MM.1S (cell line): ENCODE results near the gene UBE2J2.

Experiments
- DNase-seq: peaks from one replicate; pipeline ENCODE4 v3.0.0-alpha.2; 2015
- H2AFZ ChIP-seq: fragments of 300-600 bp; sonication (generic); 2 replicates; pipeline ENCODE4 v1.6.0; 2016; ENCODE audit warnings: antibody characterized with exemption, low read length
- H3F3A ChIP-seq: fragments of 300-600 bp; sonication (generic); 2 replicates; pipeline ENCODE4 v1.6.1; 2016; ENCODE audit warnings: mild to moderate bottlenecking, antibody characterized with exemption, low read length, moderate library complexity, mixed read lengths; ENCODE audit not compliant: insufficient read depth
- H3K27ac ChIP-seq: fragments of 300-600 bp; sonication (generic); 2 replicates; pipeline ENCODE4 v1.5.1; 2016; ENCODE audit warnings: mild to moderate bottlenecking, low read length
- H3K27me3 ChIP-seq: fragments of 300-600 bp; sonication (generic); replicated peaks from 2 replicates; pipeline ENCODE4 v1.6.0; 2016; ENCODE audit warnings: low read length; ENCODE audit not compliant: insufficient read depth
- H3K36me3 ChIP-seq: fragments of 300-600 bp; sonication (generic); replicated peaks from 2 replicates; pipeline ENCODE4 v1.6.1; 2016; ENCODE audit warnings: mild to moderate bottlenecking, low read length, mixed read lengths; ENCODE audit not compliant: insufficient read depth
- H3K4me1 ChIP-seq: fragments of 300-600 bp; sonication (generic); 2 replicates; pipeline ENCODE4 v1.6.1; 2016; ENCODE audit warnings: low read length, mixed read lengths
- H3K4me2 ChIP-seq: fragments of 300-600 bp; sonication (generic); 2 replicates; pipeline ENCODE4 v1.6.0; 2016; ENCODE audit warnings: low read depth, low read length
- H3K4me3 ChIP-seq: fragments of 300-600 bp; sonication (generic); 2 replicates; pipeline ENCODE4 v1.5.1; 2016; ENCODE audit warnings: low read length, mixed read lengths
- H3K79me2 ChIP-seq: fragments of 300-600 bp; sonication (generic); 2 replicates; pipeline ENCODE4 v1.6.1; 2016; ENCODE audit warnings: mixed run types, low read length, mixed read lengths
- H3K9ac ChIP-seq: fragments of 300-600 bp; sonication (generic); 2 replicates; pipeline ENCODE4 v1.6.1; 2016; ENCODE audit warnings: low read length, mixed read lengths
- H3K9me2 ChIP-seq: fragments of 300-600 bp; sonication (generic); replicated peaks from 2 replicates; pipeline ENCODE4 v1.6.1; 2016; ENCODE audit warnings: mild to moderate bottlenecking, low read length, mixed read lengths; ENCODE audit not compliant: insufficient read depth
- H3K9me3 ChIP-seq: fragments of 300-600 bp; sonication (generic); replicated peaks from 2 replicates; pipeline ENCODE4 v1.6.1; 2016; ENCODE audit warnings: mild to moderate bottlenecking, low read length, mixed read lengths; ENCODE audit not compliant: insufficient read depth
- H4K20me1 ChIP-seq: fragments of 300-600 bp; sonication (generic); 2 replicates; pipeline ENCODE4 v1.6.1; 2016; ENCODE audit warnings: mild to moderate bottlenecking, low read length, moderate library complexity, mixed read lengths; ENCODE audit not compliant: insufficient read depth
- EZH2 ChIP-seq: fragments of 300-600 bp; sonication (generic); optimal IDR thresholded peaks from 2 replicates; pipeline ENCODE3; 2017; ENCODE audit warnings: low read depth, mild to moderate bottlenecking, antibody characterized with exemption, low read length, mixed read lengths
- EZH2phosphoT487 ChIP-seq: fragments of 300-600 bp; sonication (generic); IDR thresholded peaks from 2 replicates; pipeline ENCODE4 v1.6.1; 2018; ENCODE audit warnings: antibody characterized with exemption, low read length
- TF ChIP-seq, protein P1 (sequence below): fragments of 300-600 bp; sonication (generic); IDR thresholded peaks from 2 replicates; pipeline ENCODE4 v1.5.1; 2016; ENCODE audit warnings: antibody characterized with exemption, low read length, mixed read lengths

The UBE2J2 gene

DNA sequence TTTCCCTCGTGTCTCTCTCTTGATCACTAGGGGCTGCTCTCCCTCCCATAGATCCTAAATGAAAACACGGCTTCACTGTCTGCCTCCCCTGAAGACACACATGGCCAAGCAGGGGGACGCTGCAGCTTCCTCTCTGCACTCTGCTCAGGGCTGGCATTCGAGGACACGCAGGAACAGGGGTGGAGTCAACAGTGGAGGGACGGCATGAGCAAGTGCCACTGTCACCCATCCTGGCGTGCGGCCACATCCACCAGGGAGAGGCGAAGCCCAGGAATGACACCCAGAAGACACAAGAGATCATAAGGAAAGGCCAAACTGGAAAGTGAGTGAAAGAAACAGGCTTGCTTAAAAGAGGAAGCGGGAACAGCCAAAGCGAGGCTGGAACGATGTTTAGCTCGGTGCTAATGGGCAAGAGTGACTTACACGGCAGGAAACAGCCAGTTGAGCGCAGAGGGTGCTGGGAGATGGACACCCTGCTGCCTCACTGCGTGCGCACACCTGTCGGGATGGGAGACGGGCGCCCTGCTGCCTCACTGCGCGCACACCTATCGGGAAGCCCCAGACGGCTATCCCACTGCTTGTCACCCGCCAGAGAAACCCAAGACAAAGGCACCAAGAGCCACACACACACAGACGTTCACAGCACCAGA is 13.6 kb downstream of the UBE2J2 start:
- H3K9me2 ChIP-seq = no peaks in the 10 kb centered on the region
- H3K27me3 ChIP-seq = no peaks in the 10 kb centered on the region
- H3K4me3 ChIP-seq = no peak overlapping the region
- H3K9ac ChIP-seq = no peak overlapping the region
- H3K4me2 ChIP-seq = no peak overlapping the region
- peaks cover 15% of the 10 kb centered on the region for H3K79me2 ChIP-seq
- no peak overlapping the region for H3K27ac ChIP-seq
- DNase-seq = no peak
- peaks cover 13% of the 10 kb centered on the region; the same call in 1 of the 2 replicates for H3K36me3 ChIP-seq
- H2AFZ ChIP-seq = no peak overlapping the region
- TF ChIP-seq EZH2phosphoT487 (no peak), EZH2 (no peak)
- TF ChIP-seq, protein P1, sequence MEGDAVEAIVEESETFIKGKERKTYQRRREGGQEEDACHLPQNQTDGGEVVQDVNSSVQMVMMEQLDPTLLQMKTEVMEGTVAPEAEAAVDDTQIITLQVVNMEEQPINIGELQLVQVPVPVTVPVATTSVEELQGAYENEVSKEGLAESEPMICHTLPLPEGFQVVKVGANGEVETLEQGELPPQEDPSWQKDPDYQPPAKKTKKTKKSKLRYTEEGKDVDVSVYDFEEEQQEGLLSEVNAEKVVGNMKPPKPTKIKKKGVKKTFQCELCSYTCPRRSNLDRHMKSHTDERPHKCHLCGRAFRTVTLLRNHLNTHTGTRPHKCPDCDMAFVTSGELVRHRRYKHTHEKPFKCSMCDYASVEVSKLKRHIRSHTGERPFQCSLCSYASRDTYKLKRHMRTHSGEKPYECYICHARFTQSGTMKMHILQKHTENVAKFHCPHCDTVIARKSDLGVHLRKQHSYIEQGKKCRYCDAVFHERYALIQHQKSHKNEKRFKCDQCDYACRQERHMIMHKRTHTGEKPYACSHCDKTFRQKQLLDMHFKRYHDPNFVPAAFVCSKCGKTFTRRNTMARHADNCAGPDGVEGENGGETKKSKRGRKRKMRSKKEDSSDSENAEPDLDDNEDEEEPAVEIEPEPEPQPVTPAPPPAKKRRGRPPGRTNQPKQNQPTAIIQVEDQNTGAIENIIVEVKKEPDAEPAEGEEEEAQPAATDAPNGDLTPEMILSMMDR = no peak
- H3K9me3 ChIP-seq = no peaks in the 10 kb centered on the region
- H4K20me1 ChIP-seq = no peaks in the 10 kb centered on the region
- H3F3A ChIP-seq = no peaks in the 10 kb centered on the region
- no peaks in the 10 kb centered on the region for H3K4me1 ChIP-seq

DNA sequence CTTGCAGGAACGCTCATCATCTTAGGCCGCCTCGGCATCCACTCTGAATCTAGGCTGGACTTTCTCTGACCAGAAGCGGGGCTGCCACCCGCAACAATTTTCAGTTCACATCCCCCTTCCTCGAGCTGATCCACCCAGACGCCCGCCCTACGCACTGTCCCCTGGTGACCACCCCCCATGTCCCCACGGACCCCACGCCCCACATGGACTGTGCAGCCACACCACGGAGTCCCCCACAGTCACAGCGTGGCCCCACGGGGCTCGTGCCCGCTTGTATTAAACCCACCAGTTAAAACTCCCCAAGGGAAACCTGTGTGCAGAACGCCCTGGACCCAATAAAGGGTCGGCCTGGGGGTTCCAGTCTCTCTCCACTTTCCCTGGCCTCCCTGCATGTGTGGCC is 14.1 kb downstream of the UBE2J2 start:
- TF ChIP-seq EZH2 (no peak), EZH2phosphoT487 (no peak)
- TF ChIP-seq, protein P1 = no peak
- H3K36me3 ChIP-seq = peaks cover 14% of the 10 kb centered on the region; the same call in 1 of the 2 replicates

DNA sequence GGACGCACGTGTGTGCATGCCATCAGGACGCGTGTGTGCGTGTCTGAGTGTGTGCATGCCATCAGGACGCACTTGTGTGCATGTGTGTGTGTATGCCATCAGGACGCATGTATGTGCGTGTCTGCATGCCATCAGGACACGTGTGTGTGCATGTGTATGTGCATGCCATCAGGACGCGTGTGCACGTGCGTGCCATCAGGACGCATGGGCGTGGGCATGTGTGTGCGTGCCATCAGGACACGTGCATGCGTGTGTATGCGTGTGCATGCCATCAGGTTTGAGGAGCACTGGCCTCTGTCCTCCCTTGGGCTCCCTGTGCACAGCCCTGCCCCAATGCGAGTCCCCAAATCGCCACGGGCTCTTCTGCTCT is 14.6 kb downstream of the UBE2J2 start:
- Histone ChIP-seq H3K27ac (no peak overlapping the region), H4K20me1 (no peaks in the 10 kb centered on the region), H3K9ac (no peak overlapping the region), H2AFZ (no peak overlapping the region), H3K9me2 (no peaks in the 10 kb centered on the region), H3F3A (no peaks in the 10 kb centered on the region), H3K4me1 (no peaks in the 10 kb centered on the region), H3K4me2 (no peak overlapping the region), H3K79me2 (peaks cover 12% of the 10 kb centered on the region), H3K27me3 (no peaks in the 10 kb centered on the region), H3K4me3 (no peak overlapping the region), H3K36me3 (peaks cover 14% of the 10 kb centered on the region; the same call in 1 of the 2 replicates), H3K9me3 (no peaks in the 10 kb centered on the region)
- no peak for TF ChIP-seq EZH2
- no peak for TF ChIP-seq EZH2phosphoT487
- TF ChIP-seq, protein P1 = no peak
- DNase-seq = no peak

More for the DNA sequence above, 14.1 kb downstream of the UBE2J2 start:
- H4K20me1 ChIP-seq = no peaks in the 10 kb centered on the region
- no peak for DNase-seq
- no peak overlapping the region for H3K27ac ChIP-seq
- no peak overlapping the region for H3K4me2 ChIP-seq
- no peak overlapping the region for H3K9ac ChIP-seq
- no peak overlapping the region for H3K4me3 ChIP-seq
- no peaks in the 10 kb centered on the region for H3K9me3 ChIP-seq
- no peaks in the 10 kb centered on the region for H3K4me1 ChIP-seq
- no peaks in the 10 kb centered on the region for H3F3A ChIP-seq
- no peaks in the 10 kb centered on the region for H3K27me3 ChIP-seq
- H3K9me2 ChIP-seq = no peaks in the 10 kb centered on the region
- no peak overlapping the region for H2AFZ ChIP-seq
- peaks cover 12% of the 10 kb centered on the region for H3K79me2 ChIP-seq
